Bronchial epithelial cell (primary cell): ENCODE results near the gene MAN1C1. TPM values are rescaled to one million over a fixed set of nuclear protein-coding genes. Genes with fewer than 3 reads are reported as not detected.

Experiments used
- DNase-seq: peaks from one replicate; pipeline ENCODE4 v3.0.0-alpha.2; 2010; ENCODE audit warnings: low read depth
- FAIRE-seq: peaks from 2 replicates; lab custom pipeline; 2011; peaks lifted over from hg19 to GRCh38; lab: Jason Lieb, UNC
- H3K27me3 ChIP-seq: 2 replicates; pipeline ENCODE4 v1.5.1; 2011; ENCODE audit warnings: low read length; ENCODE audit not compliant: control insufficient read depth, insufficient read depth
- H3K36me3 ChIP-seq: 2 replicates; pipeline ENCODE4 v1.5.1; 2011; ENCODE audit warnings: low read length; ENCODE audit not compliant: control insufficient read depth, insufficient read depth
- H3K4me3 ChIP-seq: 2 replicates; pipeline ENCODE4 v1.5.1; 2011; ENCODE audit warnings: mild to moderate bottlenecking, low read depth, low read length, control low read depth
- total RNA-seq: library from RNA; depleted of rRNA; stranded (reverse); fragments of >200 nt; gene quantifications from 2 replicates; pipeline ENCODE4 v1.2.1, GENCODE V29; 2014
- TF ChIP-seq, protein P1 (sequence below): IDR thresholded peaks from 2 replicates; pipeline ENCODE4 v1.5.1; 2011; ENCODE audit warnings: mild to moderate bottlenecking, moderate library complexity, low read length, control low read depth, inconsistent platforms; ENCODE audit not compliant: insufficient read depth, severe bottlenecking

Gene MAN1C1
- total RNA-seq, 1 donor from 2014 or later, result under 0.01 TPM

DNA sequence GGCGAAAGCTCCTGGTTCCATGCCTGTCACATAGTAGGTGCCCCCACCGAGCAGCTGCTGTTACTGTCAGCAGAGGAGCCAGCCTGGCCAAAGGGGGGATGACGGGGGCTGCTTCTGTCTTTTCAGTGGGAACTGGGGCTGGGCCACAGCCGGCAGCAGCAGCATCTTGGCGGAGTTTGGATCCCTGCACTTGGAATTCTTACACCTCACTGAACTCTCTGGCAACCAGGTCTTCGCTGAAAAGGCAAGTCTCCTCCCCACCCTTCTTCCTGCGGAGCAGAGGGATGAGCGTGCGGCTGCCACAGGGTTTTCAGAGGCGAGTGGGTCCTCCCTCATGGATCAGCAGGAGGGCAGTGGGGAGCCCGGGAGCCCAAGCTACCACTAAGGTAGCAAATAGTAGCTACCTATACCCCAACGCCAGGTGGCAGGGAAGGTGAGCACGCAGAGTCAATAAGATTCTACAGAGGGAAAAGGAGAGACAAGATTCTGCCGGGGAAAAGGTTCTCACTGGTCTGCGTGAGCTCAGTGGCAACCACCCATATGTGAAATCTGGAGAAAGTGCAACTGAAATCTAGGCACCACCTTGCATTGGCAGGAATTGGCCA is 142.0 kb downstream of the MAN1C1 start:
- no peak overlapping the region for H3K4me3 ChIP-seq
- DNase-seq (no peak), FAIRE-seq (no peak)
- no peaks in the 10 kb centered on the region for H3K36me3 ChIP-seq
- TF ChIP-seq, protein P1, sequence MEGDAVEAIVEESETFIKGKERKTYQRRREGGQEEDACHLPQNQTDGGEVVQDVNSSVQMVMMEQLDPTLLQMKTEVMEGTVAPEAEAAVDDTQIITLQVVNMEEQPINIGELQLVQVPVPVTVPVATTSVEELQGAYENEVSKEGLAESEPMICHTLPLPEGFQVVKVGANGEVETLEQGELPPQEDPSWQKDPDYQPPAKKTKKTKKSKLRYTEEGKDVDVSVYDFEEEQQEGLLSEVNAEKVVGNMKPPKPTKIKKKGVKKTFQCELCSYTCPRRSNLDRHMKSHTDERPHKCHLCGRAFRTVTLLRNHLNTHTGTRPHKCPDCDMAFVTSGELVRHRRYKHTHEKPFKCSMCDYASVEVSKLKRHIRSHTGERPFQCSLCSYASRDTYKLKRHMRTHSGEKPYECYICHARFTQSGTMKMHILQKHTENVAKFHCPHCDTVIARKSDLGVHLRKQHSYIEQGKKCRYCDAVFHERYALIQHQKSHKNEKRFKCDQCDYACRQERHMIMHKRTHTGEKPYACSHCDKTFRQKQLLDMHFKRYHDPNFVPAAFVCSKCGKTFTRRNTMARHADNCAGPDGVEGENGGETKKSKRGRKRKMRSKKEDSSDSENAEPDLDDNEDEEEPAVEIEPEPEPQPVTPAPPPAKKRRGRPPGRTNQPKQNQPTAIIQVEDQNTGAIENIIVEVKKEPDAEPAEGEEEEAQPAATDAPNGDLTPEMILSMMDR, result no peak
- peaks cover 2% of the 10 kb centered on the region for H3K27me3 ChIP-seq

DNA sequence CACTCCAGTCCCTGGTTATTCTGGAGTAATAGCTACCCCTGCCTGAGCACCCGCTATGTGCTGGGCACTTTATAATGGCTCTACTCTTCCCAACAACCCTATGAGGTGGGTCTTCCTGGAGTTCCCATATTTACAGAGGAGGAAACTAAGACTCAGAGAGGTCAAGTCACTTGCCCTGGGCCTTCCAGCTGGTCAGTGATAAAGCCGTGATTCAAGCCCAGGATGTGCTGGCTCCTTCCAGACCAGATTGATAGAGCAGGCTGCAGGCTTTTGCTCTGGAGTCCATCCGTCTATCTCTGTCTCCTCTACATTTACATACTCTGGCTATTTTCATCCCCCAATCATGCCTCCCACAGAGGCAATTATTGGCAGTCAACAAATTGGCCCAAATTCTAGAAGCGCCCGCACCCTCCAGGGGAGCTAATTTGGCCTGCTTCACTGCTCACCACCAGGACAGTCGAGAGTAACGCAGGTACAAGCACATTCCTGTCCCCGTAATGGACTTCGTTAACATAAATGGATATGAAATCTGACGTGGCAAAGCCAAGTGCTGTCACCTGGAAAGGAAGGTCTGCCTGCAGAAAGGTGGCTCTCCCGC is 143.6 kb downstream of the MAN1C1 start:
- DNase-seq (no peak), FAIRE-seq (no peak)
- no peak overlapping the region for H3K4me3 ChIP-seq
- H3K27me3 ChIP-seq, result peaks cover 2% of the 10 kb centered on the region
- H3K36me3 ChIP-seq, result no peaks in the 10 kb centered on the region
- TF ChIP-seq, protein P1, result no peak

- FAIRE-seq (no peak), DNase-seq (no peak)
- no peak overlapping the region for H3K4me3 ChIP-seq
- TF ChIP-seq, protein P1, result no peak
- no peaks in the 10 kb centered on the region for H3K36me3 ChIP-seq
- peaks cover 2% of the 10 kb centered on the region for H3K27me3 ChIP-seq
These were observed 144.3 kb downstream of the MAN1C1 start for GRCh38 chr1:25760871-25761270.

DNA sequence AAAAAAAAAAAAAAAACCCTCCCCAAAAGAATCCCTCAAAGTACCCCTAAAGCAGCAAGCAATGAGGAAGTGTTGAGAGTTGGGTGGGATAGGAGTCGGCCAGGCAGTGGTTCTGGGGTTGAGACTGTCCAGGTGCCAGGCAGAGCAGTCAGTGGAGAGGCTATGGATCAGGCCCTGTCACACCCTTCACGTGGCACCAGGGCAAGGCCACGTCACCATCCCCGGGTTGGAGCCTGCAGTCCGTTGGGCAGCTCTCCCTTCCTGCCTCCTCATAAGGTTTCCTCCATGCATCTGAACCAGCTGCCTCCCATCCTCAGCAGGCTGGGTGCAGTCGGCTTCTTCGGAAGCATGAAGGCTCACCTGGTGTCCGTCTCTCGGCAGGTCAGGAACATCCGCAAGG is 146.9 kb downstream of the MAN1C1 start:
- no peak overlapping the region for H3K4me3 ChIP-seq
- DNase-seq (no peak), FAIRE-seq (no peak)
- H3K27me3 ChIP-seq, result no peaks in the 10 kb centered on the region
- no peaks in the 10 kb centered on the region for H3K36me3 ChIP-seq
- TF ChIP-seq, protein P1, result no peak

DNA sequence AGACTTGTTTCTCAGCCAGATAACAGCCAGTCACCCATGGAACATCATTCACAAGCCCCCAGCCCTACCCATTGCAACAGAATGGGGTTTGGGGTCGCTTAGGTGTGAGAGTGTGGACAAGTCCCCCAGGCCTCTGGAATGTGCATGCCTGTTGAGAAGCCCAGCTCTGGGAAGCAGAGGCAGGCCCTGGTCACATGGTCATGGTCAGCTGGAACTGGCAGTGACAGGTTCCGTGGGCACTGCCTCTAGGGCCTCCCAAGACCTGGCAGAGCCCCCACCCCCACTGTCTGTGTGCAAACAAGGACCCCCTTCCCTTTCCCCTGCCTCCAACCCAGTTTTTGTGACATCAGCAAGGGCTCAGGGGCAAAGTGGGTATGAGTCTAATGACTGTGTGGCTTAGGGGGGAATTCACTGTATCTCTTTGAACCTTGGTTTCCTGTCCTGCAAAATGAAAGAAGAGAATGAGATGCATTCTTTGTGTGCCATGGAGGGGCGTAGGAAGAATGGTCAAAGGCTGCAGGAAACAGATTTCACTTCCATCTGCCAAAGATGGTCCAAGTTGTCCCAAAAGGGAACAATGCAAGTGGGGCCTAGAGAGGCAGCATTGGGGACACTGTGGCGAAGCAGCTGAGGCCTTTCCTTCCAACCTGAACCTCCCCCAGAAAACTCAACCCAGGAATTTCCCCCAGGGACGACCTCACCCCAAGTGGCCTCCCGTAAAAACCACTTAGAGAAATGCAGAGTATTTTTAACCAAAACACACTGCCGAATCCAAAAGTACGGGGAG is 148.7 kb downstream of the MAN1C1 start:
- H3K36me3 ChIP-seq, result no peaks in the 10 kb centered on the region
- TF ChIP-seq, protein P1, result no peak
- no peak for DNase-seq
- no peaks in the 10 kb centered on the region for H3K27me3 ChIP-seq
- H3K4me3 ChIP-seq, result no peak overlapping the region
- no peak for FAIRE-seq
